DND-41 (cell line): ENCODE data around the gene VAV2.

Experiments
- EZH2 ChIP-seq: IDR thresholded peaks from 3 replicates; pipeline ENCODE4 v1.6.1; 2012; ENCODE audit warnings: borderline replicate concordance, low read depth, mild to moderate bottlenecking, moderate library complexity, low read length, inconsistent platforms; ENCODE audit not compliant: severe bottlenecking
- TF ChIP-seq, protein P1 (sequence below): IDR thresholded peaks from 2 replicates; pipeline ENCODE4 v1.5.1; 2012; ENCODE audit warnings: borderline replicate concordance, low read length, moderate library complexity, mild to moderate bottlenecking; ENCODE audit not compliant: poor library complexity, severe bottlenecking; ENCODE audit errors: extremely low read depth

- TF ChIP-seq, protein P1, sequence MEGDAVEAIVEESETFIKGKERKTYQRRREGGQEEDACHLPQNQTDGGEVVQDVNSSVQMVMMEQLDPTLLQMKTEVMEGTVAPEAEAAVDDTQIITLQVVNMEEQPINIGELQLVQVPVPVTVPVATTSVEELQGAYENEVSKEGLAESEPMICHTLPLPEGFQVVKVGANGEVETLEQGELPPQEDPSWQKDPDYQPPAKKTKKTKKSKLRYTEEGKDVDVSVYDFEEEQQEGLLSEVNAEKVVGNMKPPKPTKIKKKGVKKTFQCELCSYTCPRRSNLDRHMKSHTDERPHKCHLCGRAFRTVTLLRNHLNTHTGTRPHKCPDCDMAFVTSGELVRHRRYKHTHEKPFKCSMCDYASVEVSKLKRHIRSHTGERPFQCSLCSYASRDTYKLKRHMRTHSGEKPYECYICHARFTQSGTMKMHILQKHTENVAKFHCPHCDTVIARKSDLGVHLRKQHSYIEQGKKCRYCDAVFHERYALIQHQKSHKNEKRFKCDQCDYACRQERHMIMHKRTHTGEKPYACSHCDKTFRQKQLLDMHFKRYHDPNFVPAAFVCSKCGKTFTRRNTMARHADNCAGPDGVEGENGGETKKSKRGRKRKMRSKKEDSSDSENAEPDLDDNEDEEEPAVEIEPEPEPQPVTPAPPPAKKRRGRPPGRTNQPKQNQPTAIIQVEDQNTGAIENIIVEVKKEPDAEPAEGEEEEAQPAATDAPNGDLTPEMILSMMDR = no peak
- no peak for TF ChIP-seq EZH2
Observed at GRCh38 chr9:133881671-133882381, 110.3 kb downstream of the VAV2 start.
